GM21717 (cell line): Measurements from ENCODE around the gene DPF3.

ENCODE experiments used
- ATAC-seq: cut with Tn5 transposase; IDR thresholded peaks from one replicate; pipeline ENCODE4 v1.9.1; 2021; ENCODE audit warnings: mild to moderate bottlenecking, moderate library complexity; ENCODE audit not compliant: unreplicated experiment

The DPF3 gene

GRCh38 chr14:72845196-72845595 is 48.7 kb downstream of the DPF3 start:
- ATAC-seq = no peak

- no peak for ATAC-seq
These were observed 49.4 kb downstream of the DPF3 start for GRCh38 chr14:72844524-72844923.

GRCh38 chr14:72839753-72840607 is 53.9 kb downstream of the DPF3 start:
- no peak for ATAC-seq

- ATAC-seq = no peak
These were observed 54.5 kb downstream of the DPF3 start for GRCh38 chr14:72839351-72839750.

GRCh38 chr14:72836085-72836484 is 57.8 kb downstream of the DPF3 start:
- no peak for ATAC-seq

- ATAC-seq = no peak
These were observed 60.7 kb downstream of the DPF3 start for GRCh38 chr14:72833174-72833573.

- ATAC-seq = no peak
These were observed 62.9 kb downstream of the DPF3 start for GRCh38 chr14:72830786-72831594.

GRCh38 chr14:72830356-72830755 is 63.5 kb downstream of the DPF3 start:
- ATAC-seq = no peak

GRCh38 chr14:72828604-72829003 is 65.3 kb downstream of the DPF3 start:
- ATAC-seq = no peak

GRCh38 chr14:72826039-72826438 is 67.9 kb downstream of the DPF3 start:
- no peak for ATAC-seq

GRCh38 chr14:72825486-72825885 is 68.4 kb downstream of the DPF3 start:
- no peak for ATAC-seq

- ATAC-seq = no peak
These were observed 69.8 kb downstream of the DPF3 start for GRCh38 chr14:72824051-72824450.

GRCh38 chr14:72822946-72823611 is 70.8 kb downstream of the DPF3 start:
- no peak for ATAC-seq

GRCh38 chr14:72818998-72819397 is 74.9 kb downstream of the DPF3 start:
- ATAC-seq = no peak

GRCh38 chr14:72816287-72816686 is 77.6 kb downstream of the DPF3 start:
- ATAC-seq = no peak

GRCh38 chr14:72815430-72815829 is 78.5 kb downstream of the DPF3 start:
- no peak for ATAC-seq

GRCh38 chr14:72812292-72812851 is 81.5 kb downstream of the DPF3 start:
- ATAC-seq = no peak

GRCh38 chr14:72810201-72810600 is 83.7 kb downstream of the DPF3 start:
- no peak for ATAC-seq

- no peak for ATAC-seq
These were observed 84.8 kb downstream of the DPF3 start for GRCh38 chr14:72809063-72809462.

- ATAC-seq = no peak
These were observed 85.3 kb downstream of the DPF3 start for GRCh38 chr14:72808564-72808963.

GRCh38 chr14:72802588-72802946 is 91.3 kb downstream of the DPF3 start:
- ATAC-seq = no peak
